Measurements from ENCODE around the gene IL36RN.

The IL36RN gene

GRCh38 chr2:113046465-113046864 lies 12.5 kb upstream of the IL36RN start:
- Histone ChIP-seq H4K20me1 (ENCODE audit: insufficient read depth) (no peaks in the 10 kb centered on the region), H3K4me3 (IDR thresholded peaks at IDR 0.05; ENCODE audit: insufficient read depth, low read depth, low read length) (no peak overlapping the region), H3K4me1 (ENCODE audit: low read depth, poor library complexity, severe bottlenecking) (no peaks in the 10 kb centered on the region), H3K79me2 (ENCODE audit: insufficient read depth, low read depth) (no peaks in the 10 kb centered on the region), H3K36me3 (ENCODE audit: insufficient read depth) (no peaks in the 10 kb centered on the region), H3K4me2 (no peak overlapping the region), H3K27ac (no peak overlapping the region), H3K9ac (no peak overlapping the region), H3K27me3 (ENCODE audit: insufficient read depth, low read depth) (no peaks in the 10 kb centered on the region), H2AFZ (ENCODE audit: low read depth) (no peak overlapping the region)
- no peak for TF ChIP-seq CTCF (conservative IDR thresholded peaks at IDR 0.05; ENCODE audit: low read depth, low read length)

- H3K27ac ChIP-seq: no peak overlapping the region
- H3K27me3 ChIP-seq (ENCODE audit: insufficient read depth, low read depth): no peaks in the 10 kb centered on the region
- H4K20me1 ChIP-seq (ENCODE audit: insufficient read depth): no peaks in the 10 kb centered on the region
- no peaks in the 10 kb centered on the region for H3K4me1 ChIP-seq (ENCODE audit: low read depth, poor library complexity, severe bottlenecking)
- no peak overlapping the region for H2AFZ ChIP-seq (ENCODE audit: low read depth)
- no peak overlapping the region for H3K4me3 ChIP-seq (IDR thresholded peaks at IDR 0.05; ENCODE audit: insufficient read depth, low read depth, low read length)
- H3K79me2 ChIP-seq (ENCODE audit: insufficient read depth, low read depth): no peaks in the 10 kb centered on the region
- H3K4me2 ChIP-seq: no peak overlapping the region
- H3K9ac ChIP-seq: no peak overlapping the region
- no peak for TF ChIP-seq CTCF (conservative IDR thresholded peaks at IDR 0.05; ENCODE audit: low read depth, low read length)
- H3K36me3 ChIP-seq (ENCODE audit: insufficient read depth): no peaks in the 10 kb centered on the region
These were observed 7.8 kb upstream of the IL36RN start for GRCh38 chr2:113050921-113051895.

- H3K9ac ChIP-seq: no peak within 1 kb of the TSS
- no peaks in the 10 kb centered on the region for H4K20me1 ChIP-seq (ENCODE audit: insufficient read depth)
- no peaks in the 10 kb centered on the region for H3K79me2 ChIP-seq (ENCODE audit: insufficient read depth, low read depth)
- no peaks in the 10 kb centered on the region for H3K27me3 ChIP-seq (ENCODE audit: insufficient read depth, low read depth)
- no peak within 1 kb of the TSS for H3K4me2 ChIP-seq
- H3K36me3 ChIP-seq (ENCODE audit: insufficient read depth): no peaks in the 10 kb centered on the region
- H2AFZ ChIP-seq (ENCODE audit: low read depth): no peak within 1 kb of the TSS
- TF ChIP-seq CTCF (conservative IDR thresholded peaks at IDR 0.05; ENCODE audit: low read depth, low read length): no peak
- no peak within 1 kb of the TSS for H3K27ac ChIP-seq
- H3K4me1 ChIP-seq (ENCODE audit: low read depth, poor library complexity, severe bottlenecking): no peaks in the 10 kb centered on the region
- no peak within 1 kb of the TSS for H3K4me3 ChIP-seq (IDR thresholded peaks at IDR 0.05; ENCODE audit: insufficient read depth, low read depth, low read length)
These were observed 6.5 kb upstream of the IL36RN start, which contains the start of gene IL36B for GRCh38 chr2:113052396-113052917. IL36B (minus strand) TSS chr2:113052867.

GRCh38 chr2:113053666-113054065 lies 5.3 kb upstream of the IL36RN start:
- H3K4me2 ChIP-seq: no peak overlapping the region
- no peaks in the 10 kb centered on the region for H3K36me3 ChIP-seq (ENCODE audit: insufficient read depth)
- no peaks in the 10 kb centered on the region for H3K4me1 ChIP-seq (ENCODE audit: low read depth, poor library complexity, severe bottlenecking)
- no peak overlapping the region for H3K4me3 ChIP-seq (IDR thresholded peaks at IDR 0.05; ENCODE audit: insufficient read depth, low read depth, low read length)
- no peak overlapping the region for H2AFZ ChIP-seq (ENCODE audit: low read depth)
- H3K27me3 ChIP-seq (ENCODE audit: insufficient read depth, low read depth): no peaks in the 10 kb centered on the region
- no peaks in the 10 kb centered on the region for H4K20me1 ChIP-seq (ENCODE audit: insufficient read depth)
- TF ChIP-seq CTCF (conservative IDR thresholded peaks at IDR 0.05; ENCODE audit: low read depth, low read length): no peak
- H3K79me2 ChIP-seq (ENCODE audit: insufficient read depth, low read depth): no peaks in the 10 kb centered on the region
- H3K27ac ChIP-seq: no peak overlapping the region
- no peak overlapping the region for H3K9ac ChIP-seq
